Activated gamma-delta T cell treated with anti-CD3 and anti-CD28 coated beads, Interleukin-2, amount 50 U/mL, for 16 hours (primary cell): ENCODE results near the gene DOCK7.
"Not testable (repeated sequence)": the region's sequence is repeated elsewhere in the genome, so short reads cannot be mapped to it uniquely, and the experiment has no call there.

Experiments
- DNase-seq: peaks from one replicate; pipeline ENCODE4 v3.0.0-alpha.2; 2020; ENCODE audit warnings: low read depth

The DOCK7 gene

DNA sequence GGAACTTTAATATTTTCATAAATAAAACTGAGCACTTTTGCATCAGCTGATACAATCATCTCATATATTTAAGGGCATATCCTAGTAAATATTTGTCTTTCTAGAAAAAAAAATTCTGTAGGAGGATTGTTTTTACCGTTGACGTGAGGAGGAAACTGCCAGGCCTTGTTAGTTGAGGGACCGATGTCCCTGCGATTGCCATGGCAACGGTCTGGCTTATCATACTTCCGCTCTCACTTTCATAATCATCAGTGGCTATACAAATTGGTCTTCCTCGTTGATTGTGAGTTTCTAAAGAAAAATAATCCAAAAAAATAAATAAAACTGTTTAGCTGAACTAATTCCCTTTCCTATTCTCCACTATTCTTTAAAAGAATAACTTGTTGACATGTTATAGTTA, 160.2 kb downstream of the DOCK7 start:
- DNase-seq = no peak

DNA sequence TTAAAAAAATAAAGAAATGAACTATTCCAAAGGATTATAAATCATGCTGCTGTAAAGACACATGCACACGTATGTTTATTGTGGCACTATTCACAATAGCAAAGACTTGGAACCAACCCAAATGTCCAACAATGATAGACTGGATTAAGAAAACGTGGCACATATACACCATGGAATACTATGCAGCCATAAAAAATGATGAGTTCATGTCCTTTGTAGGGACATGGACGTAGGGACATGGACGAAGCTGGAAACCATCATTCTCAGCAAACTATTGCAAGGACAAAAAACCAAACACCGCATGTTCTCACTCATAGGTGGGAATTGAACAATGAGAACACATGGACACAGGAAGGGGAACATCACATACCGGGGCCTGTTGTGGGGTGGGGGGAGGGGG, 160.8 kb downstream of the DOCK7 start:
- not testable (repeated sequence) for DNase-seq

DNA sequence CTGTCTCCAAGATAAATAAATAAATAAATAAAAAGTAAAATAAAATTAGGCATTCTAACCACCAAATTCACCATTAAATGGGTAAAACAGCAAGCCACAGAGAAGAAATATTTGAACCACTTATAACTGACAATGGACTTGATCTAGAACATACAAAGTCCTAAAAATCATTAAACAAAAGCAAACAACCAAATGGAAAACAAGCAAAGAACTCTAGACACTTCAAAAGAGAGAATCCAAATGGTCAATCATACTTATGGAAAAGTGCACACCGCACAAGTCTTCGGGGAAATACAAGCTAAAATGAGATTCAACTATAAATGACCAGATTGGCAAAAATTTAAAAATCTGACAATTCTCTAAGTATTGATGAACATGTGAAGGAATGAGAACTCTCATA, 164.3 kb downstream of the DOCK7 start:
- no peak for DNase-seq

DNA sequence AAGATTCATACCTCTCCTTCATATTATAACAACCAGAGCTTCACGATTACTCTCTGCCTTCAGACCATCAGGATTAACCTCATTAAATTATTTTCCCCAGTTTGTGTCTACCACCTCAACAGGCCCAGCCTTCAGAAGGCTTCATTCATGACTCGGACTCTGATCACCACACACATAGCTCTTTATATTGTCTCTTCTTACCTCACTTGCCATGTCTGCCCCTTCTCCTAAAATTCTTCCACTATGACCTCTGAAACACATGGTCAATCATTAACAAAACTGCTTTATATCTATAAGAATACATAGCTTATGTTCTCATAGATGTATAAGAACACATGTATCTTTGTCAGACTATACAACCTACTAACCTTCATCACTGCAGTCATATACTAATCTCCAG, 171.6 kb downstream of the DOCK7 start:
- no peak for DNase-seq

DNA sequence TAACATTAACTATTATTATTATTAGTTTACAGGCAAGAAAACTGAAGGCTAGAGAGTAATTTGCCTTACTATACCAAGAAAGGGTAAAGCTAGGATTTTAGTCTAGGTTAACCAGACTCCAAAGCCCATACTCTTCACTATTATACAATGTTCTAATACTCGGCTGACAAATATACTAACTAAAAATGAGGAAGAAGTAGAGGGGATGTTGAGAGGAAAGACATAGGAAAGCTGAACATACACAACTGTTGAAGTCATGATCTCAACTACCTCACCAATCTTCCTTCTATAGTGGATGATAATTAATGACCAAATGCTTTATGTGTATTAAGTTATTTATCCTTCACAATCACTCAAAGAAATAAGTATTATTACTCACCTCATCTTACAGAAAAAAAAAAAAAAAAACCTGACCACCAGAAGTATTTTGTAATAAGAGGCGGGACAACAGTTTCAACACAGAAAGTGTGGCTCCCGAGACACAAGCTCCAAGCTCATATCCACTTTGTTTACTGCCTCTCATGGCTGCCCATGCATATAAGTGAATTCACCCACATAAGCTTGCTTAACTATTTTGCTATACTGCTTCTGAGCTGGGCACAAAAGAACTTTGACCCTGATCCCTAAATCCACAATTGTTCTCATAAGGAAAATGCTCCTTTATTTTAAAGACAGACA, 173.3 kb downstream of the DOCK7 start:
- no peak for DNase-seq

DNA sequence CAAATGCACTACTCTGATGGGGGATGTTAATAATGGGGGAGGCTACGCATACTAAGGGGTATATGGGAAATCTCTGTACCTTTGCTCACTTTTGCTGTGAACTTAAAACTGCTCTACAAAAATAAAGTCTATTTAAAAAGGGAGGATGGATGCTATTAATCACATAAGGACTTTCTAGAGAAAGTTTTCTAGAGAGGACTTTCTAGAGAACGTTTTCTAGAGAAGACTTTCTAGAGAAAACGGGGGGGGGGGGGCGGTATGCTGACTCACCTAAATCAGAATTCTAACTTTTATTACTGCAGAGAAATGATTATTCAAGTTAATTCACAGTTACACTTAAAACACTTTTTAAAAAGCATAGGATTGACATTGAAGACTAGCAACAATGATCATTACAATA, 175.2 kb downstream of the DOCK7 start:
- no peak for DNase-seq

DNA sequence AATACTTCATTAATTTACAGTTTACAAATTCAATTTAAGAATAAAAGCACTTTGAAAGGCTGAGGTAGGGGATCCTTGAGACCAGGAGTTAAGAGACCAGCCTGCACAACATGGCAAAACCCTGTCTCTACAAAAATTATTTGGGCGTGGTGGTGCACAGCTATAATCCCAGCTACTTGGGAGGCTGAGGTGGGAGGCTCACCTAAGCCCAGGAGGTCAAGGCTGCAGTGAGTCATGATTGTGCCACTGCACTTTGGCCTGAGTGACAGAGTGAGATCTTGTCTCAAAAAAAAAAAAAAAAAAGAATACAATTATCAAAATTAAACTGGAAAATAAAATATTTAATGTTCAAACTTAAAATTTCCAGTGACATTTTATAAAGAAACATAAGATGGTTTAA, 179.2 kb downstream of the DOCK7 start:
- no peak for DNase-seq

DNA sequence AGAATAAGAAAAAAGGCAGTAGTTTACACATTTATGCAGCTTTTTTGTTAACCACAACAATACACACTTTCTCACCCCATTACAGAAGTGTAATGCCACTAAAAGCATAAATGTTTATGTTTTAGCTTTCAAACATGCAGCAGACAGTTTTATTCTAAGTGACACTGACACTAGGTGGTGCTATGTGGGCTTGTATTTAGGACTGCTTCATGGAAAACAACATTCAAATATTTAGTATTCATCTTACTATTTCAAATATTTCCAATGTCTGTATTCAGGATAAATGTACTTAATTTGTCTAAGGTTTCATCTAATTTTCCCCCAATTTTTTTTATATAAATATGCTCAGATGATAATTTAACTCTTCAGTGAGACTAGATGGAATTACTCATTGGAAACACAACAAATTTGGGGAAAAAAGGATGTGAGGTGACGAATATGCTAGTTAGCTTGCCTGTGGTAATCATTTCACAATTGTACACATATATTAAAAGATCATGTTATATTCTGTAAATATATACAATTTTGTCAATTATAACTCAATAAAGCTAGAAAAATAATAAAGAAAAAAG, 179.9 kb downstream of the DOCK7 start:
- no peak for DNase-seq

DNA sequence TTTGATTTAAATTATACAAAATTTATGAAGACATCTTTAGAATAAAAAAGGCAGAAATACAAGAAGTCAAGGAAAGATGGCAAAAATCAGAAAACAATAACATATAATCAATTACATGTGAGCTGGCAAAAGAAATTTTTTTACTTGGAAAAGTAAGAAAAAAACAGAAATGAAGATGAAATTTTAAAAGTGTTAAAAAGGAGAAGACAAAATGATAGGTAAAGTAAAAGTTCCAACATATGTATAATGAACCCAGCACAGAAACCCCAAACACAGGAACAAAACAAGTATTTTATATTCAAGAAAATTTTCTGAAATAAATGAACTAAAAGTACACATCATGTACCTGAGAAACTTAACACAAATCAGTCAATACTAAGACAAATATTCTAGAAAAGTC, 188.0 kb downstream of the DOCK7 start:
- DNase-seq = no peak

DNA sequence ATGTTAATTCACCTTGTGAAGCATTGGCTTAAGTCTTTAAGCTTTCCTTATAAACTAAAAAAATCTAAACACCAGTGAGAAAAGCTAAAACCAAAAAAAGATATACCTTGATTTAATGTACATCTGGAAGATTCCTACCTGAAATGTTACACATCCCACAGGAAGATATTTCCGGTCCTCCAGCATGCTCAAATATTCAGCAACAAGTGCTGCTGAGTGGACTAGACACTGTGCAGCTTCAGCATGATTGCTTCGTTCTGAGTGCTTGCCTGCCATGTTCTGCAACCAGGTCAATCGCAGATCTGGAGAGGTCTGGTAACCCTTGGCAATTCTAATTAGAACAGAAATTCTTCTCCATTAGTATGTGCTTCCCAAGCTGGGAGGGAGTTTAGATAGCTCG, 194.0 kb downstream of the DOCK7 start:
- no peak for DNase-seq

DNA sequence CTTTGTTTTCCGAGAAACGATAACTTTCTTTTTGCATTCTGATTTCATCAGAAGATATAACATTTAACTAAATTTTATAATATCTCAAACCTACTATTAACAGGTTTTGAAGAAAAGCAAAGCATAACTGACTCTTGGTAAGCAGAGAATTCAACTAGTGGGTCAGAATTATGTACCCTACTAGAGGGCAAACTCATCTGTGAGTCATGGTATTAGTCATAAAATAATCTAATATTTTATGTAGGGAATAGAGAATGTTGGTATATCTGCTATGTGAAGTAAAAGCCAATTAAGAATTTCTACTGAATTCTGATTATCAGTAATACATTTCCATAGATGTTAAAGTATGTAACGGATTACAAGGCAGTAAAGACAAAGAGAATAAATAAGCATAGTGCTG, 194.5 kb downstream of the DOCK7 start:
- DNase-seq = no peak

DNA sequence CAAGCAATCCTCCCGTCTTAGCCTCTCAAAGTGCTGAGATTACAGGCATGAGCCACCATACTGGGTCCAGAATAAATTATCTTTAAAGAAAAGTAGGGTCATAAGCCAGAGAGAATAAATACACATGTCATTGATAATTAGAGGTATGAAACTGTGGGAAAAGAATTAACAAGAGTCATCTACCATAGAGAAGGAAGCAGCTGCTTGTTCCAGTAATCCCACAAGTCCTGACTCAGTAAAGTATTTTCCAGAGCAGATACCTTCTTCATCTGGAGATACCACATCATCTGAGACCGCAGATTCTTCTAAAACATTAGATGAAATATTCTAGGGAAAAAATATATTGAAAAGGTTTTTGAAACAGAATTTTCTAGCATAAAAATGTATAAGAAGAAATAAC, 195.7 kb downstream of the DOCK7 start:
- DNase-seq = no peak

DNA sequence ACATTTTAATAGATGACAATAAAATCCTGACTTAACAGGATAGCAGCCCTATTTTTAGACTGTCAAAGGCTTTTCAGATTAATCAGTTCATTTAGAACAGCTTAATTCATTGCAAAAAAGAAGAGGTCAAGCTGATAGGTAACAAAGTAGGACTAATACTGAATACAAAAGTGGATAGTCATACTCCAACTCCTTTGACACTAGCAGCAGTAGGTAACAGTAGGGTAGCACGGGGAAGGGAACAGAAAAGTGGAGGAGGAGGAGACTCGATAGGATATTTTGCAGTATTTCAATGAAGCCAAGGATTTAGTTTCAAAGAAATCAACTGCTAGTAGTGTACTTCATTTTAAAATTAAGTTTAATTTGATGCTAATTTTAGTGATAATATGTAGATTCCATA, 200.2 kb downstream of the DOCK7 start:
- DNase-seq = no peak

DNA sequence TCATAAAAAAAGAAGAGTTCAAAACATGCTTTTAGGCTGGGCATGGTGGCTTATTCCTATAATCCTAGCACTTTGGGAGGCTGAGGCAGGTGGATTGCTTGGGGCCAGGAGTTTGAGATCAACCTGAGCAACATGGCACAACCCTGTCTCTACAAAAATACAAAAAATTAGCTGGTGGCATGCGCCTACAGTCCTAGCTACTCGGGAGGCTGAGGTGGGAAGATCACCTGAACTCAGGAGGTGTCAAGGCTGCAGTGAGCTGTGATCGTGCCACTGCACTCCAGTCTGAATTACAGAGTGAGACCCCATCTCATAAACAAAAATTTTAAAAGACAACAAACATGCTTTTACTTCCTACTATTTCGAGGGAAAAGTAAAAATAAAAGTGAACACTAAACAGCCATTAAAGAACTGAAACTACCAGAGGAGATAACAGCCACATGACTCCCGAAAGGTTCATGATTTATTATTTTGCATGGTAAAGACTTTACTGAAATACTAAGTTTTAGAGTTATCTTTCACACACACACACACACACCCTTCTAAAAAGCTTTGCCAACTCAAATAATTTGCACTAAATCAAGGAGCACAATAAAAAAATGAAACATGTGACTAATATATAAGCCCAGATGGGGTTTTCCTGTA, 203.2 kb downstream of the DOCK7 start:
- DNase-seq = no peak

DNA sequence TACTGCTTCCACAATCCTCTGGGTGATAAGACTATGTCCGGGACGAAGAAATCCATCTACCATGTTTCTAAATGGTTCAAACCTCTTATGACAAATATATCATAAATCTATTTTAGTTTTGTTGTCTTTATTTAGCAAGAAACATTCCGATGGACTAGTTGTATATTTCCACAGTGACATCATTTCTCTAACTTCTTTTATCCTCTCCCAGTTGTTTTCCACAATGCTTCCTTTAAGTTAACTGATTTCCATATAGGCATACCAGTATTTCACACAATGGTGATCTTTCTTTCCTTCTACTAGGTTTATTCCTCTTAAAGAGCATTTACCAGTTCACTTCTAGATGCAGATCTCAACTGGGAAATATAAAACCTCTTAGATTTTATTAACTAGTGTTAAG, 206.5 kb downstream of the DOCK7 start:
- no peak for DNase-seq

DNA sequence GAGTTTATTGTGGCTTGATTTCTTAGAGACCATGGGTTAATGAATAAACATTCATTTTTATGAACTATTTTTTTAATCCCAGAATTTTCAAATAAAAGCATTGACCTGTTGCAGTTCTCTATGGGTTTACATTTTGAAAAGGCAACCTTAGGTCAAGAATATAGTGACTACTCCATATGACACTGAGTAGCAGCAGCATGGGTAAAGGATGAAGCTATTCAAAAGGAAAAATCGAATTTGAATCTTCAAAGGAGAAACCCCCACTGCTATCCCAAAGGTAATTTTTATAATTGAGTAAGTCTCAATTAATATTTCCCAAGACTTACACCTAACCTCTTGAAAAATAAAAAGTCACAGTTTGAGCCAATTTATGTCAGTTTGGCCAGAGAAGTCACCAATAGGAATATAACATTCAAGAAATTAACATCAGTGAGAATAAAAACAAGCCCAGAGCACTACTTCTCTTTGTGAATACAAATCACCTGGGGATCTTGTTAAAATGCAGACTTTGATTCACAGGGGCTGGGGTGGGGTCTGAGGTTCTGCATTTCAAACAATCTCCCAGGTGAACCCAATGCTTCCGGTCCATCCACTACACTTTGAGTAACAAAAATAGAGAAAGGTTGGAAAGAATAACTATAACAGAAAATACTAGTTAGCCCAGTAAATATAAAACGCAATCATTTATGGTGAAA, 211.5 kb downstream of the DOCK7 start:
- DNase-seq = no peak

DNA sequence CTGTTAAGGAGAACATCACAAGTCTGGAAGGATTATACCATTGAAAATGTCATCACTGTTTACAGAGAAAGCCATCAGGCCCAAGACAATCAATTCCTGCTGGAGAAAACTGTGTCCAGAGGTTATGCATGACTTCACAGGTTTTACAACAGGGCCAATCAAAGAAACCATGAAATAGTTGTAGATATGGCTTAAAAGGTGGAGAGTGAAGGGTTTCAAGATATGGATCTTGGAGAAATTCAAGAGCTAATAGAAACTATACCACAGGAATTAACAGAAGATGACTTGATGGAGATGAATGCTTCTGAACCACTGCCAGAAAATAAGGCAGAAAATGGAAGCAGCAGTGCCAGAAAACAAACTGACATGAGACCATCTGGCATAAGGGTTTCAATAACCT, 221.1 kb downstream of the DOCK7 start:
- no peak for DNase-seq

DNA sequence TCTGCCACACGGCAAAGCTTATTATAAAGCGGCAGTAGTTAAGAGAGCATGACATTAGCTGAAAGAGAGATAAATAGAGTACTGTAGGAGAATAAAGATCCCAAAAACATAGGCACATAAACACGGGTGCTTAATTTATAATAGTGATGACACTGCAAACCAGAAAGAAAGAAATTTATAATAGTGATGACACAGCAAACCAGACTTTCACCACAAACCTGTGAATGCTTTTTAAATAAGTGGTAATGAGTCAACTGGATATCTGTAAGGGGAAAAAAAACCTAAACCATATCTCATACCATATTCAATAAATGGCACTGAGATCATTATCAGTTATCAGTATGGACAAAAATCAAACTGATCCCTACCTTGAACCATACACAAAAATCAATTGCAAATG, 225.8 kb downstream of the DOCK7 start:
- DNase-seq = no peak

DNA sequence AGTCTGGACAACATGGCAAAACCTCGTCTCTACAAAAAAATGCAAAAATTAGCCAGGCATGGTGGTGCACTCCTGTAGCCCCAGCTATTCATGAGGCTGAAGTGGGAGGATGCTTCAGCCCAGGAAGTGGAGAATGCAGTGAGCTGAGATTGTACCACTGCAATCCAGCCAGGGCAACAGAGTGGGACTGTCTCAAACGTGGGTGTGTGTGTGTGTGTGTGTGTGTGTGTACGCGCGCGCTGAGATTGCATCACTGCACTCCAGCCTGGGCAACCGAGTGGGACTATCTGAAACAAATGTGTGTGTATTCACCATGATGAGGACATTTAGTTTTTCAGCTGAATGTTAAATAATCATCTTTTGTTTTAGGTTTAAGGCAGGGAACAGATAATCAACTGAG, 230.2 kb downstream of the DOCK7 start:
- no peak for DNase-seq

DNA sequence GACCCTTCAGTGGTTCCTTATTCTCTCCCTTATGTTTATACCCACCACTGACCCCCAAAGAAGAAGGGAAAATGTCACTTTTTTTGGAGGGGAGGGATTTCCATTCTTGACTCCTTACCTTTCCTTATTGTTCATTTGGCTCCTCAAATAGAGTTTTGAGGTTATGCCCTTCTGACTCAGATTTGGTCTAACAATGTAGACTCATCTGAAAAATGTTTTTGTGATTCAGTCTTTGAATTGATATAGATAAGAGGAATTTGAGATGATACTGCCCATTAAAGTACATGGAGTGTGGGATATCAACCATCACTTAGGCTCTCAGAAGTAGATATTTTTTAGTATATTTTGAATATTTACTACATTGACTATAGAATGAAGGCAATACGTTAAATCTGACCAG, 235.2 kb downstream of the DOCK7 start:
- no peak for DNase-seq

DNA sequence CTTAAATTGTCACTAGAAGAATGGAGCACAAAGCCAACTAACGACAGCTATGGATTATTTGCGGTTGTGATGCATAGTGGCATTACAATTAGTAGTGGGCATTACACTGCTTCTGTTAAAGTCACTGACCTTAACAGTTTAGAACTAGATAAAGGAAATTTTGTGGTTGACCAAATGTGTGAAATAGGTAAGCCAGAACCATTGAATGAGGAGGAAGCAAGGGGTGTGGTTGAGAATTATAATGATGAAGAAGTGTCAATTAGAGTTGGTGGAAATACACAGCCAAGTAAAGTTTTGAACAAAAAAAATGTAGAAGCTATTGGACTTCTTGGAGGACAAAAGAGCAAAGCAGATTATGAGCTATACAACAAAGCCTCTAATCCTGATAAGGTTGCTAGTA, 237.9 kb downstream of the DOCK7 start:
- DNase-seq = no peak

DNA sequence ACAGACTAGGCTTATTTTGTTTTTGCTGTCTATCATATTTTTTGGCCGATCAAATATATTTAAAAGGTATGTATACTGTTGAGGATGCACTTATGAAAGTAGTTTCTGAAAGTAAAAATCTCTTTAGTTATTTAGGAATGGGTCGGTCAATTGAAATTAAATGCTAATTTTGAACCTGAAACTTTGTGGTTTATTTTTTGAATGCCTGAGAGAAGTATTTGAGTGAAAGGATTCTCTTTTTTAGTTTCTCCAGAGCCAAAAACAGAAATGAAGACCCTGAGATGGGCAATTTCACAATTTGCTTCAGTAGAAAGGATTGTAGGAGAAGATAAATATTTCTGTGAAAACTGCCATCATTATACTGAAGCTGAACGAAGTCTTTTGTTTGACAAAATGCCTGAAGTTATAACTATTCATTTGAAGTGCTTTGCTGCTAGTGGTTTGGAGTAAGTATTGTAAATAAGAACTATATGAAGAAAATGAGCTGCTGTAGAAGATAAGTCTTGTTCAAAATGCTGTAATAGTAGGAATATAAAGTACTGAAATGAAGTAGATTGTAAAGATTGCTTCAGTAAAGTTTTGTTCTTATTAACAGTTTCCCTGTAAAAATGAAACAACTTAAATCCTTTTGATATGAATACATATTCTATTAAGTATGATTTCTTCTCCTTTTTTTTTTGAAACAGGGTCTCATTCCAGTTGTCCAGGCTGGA, 239.8 kb downstream of the DOCK7 start:
- DNase-seq = no peak

DNA sequence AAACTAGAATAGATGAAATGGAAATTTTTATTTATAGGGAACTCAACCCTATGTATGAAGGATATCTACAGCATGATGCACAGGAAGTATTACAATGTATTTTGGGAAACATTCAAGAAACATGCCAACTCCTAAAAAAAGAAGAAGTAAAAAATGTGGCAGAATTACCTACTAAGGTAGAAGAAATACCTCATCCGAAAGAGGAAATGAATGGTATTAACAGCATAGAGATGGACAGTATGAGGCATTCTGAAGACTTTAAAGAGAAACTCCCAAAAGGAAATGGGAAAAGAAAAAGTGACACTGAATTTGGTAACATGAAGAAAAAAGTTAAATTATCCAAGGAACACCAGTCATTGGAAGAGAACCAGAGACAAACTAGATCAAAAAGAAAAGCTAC, 243.5 kb downstream of the DOCK7 start:
- DNase-seq = no peak
